ENCODE measurements around the gene DCTN4. TPM values are rescaled to one million over a fixed set of nuclear protein-coding genes. Genes with fewer than 3 reads are reported as not detected.

The DCTN4 gene
- total and polyA plus RNA-seq, 9 of the 15 experiments (the other 6 are each of a cell fraction or from before 2014, with no cell fraction given) = 20.4 to 64.9 (median 49.9) TPM

DNA sequence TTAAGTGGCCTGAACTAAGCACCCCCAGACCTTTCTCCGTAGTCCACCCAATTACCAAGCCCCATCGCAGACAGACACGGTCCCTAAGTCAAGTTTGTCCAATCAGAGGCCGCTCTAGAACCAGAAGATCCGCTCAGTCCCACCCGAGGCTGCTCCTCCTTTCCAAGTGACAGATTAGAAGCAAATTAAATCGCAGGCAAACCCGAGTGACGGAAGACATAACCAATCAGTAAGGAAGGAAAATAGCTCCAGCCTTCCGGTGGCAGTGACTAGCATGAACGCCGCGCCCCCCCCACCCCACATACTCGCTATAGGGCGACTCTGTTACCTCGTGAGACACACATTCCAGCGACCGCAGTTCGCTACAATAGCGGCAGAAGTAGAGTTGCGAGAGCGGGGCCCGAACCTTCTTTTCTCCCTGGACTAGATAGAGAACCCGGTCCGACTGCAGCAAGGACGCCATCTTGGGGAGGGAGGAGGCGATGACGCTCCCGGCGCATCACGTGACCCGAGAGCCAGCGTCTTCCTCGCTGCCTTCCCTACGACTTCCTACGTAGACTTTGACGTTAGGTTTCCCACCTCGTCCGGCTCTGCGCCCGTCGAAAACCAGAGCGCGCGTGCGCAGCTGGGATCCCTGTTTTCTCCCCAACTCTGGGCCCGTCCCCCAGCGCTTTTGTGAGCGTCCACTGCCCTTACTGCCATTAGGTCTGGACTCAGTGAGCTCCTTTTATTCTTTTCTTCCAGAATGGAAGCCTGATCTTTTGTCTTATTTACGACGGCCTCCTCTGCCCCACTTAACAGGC, at the start of gene DCTN4 (continued):
- peak; percentile 62 for TF ChIP-seq TEAD4 (IDR thresholded peaks at IDR 0.05; ENCODE audit: low read length)
- TF ChIP-seq TEAD4 (CRISPR knock-in tag; IDR thresholded peaks at IDR 0.05; ENCODE audit: borderline replicate concordance) = no peak
- TF ChIP-seq, protein P1, sequence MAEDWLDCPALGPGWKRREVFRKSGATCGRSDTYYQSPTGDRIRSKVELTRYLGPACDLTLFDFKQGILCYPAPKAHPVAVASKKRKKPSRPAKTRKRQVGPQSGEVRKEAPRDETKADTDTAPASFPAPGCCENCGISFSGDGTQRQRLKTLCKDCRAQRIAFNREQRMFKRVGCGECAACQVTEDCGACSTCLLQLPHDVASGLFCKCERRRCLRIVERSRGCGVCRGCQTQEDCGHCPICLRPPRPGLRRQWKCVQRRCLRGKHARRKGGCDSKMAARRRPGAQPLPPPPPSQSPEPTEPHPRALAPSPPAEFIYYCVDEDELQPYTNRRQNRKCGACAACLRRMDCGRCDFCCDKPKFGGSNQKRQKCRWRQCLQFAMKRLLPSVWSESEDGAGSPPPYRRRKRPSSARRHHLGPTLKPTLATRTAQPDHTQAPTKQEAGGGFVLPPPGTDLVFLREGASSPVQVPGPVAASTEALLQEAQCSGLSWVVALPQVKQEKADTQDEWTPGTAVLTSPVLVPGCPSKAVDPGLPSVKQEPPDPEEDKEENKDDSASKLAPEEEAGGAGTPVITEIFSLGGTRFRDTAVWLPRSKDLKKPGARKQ (CRISPR knock-in tag; IDR thresholded peaks at IDR 0.05) = 0 out of 2 replicates have a peak, but pooled peaks have one; percentile 60
- no peak for TF ChIP-seq SIRT6 (IDR thresholded peaks at IDR 0.05; ENCODE audit: low read depth, low read length)
- TF ChIP-seq, protein P2, sequence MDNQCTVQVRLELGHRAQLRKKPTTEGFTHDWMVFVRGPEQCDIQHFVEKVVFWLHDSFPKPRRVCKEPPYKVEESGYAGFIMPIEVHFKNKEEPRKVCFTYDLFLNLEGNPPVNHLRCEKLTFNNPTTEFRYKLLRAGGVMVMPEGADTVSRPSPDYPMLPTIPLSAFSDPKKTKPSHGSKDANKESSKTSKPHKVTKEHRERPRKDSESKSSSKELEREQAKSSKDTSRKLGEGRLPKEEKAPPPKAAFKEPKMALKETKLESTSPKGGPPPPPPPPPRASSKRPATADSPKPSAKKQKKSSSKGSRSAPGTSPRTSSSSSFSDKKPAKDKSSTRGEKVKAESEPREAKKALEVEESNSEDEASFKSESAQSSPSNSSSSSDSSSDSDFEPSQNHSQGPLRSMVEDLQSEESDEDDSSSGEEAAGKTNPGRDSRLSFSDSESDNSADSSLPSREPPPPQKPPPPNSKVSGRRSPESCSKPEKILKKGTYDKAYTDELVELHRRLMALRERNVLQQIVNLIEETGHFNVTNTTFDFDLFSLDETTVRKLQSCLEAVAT (IDR thresholded peaks at IDR 0.05) = peak; percentile 16 to 88; a peak in 2 of 4 replicates
- TF ChIP-seq, protein P3, sequence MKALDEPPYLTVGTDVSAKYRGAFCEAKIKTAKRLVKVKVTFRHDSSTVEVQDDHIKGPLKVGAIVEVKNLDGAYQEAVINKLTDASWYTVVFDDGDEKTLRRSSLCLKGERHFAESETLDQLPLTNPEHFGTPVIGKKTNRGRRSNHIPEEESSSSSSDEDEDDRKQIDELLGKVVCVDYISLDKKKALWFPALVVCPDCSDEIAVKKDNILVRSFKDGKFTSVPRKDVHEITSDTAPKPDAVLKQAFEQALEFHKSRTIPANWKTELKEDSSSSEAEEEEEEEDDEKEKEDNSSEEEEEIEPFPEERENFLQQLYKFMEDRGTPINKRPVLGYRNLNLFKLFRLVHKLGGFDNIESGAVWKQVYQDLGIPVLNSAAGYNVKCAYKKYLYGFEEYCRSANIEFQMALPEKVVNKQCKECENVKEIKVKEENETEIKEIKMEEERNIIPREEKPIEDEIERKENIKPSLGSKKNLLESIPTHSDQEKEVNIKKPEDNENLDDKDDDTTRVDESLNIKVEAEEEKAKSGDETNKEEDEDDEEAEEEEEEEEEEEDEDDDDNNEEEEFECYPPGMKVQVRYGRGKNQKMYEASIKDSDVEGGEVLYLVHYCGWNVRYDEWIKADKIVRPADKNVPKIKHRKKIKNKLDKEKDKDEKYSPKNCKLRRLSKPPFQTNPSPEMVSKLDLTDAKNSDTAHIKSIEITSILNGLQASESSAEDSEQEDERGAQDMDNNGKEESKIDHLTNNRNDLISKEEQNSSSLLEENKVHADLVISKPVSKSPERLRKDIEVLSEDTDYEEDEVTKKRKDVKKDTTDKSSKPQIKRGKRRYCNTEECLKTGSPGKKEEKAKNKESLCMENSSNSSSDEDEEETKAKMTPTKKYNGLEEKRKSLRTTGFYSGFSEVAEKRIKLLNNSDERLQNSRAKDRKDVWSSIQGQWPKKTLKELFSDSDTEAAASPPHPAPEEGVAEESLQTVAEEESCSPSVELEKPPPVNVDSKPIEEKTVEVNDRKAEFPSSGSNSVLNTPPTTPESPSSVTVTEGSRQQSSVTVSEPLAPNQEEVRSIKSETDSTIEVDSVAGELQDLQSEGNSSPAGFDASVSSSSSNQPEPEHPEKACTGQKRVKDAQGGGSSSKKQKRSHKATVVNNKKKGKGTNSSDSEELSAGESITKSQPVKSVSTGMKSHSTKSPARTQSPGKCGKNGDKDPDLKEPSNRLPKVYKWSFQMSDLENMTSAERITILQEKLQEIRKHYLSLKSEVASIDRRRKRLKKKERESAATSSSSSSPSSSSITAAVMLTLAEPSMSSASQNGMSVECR (CRISPR knock-in tag; IDR thresholded peaks at IDR 0.05) = peak; percentile 46; the same call in 1 of the 2 replicates
- TF ChIP-seq EP400 (IDR thresholded peaks at IDR 0.05) = peak; percentile 93
- no peak for TF ChIP-seq MEF2A (IDR thresholded peaks at IDR 0.05; ENCODE audit: control insufficient read depth, low read depth, low read length)
- TF ChIP-seq SETDB1 (IDR thresholded peaks at IDR 0.05; ENCODE audit: low read length) = no peak
- peak; percentile 78 to 94 for TF ChIP-seq TEAD1 (CRISPR knock-in tag; IDR thresholded peaks at IDR 0.05)
- TF ChIP-seq BRD9 (IDR thresholded peaks at IDR 0.05; ENCODE audit: low read depth, partially characterized antibody) = peak; percentile 16
- TF ChIP-seq, protein P4, sequence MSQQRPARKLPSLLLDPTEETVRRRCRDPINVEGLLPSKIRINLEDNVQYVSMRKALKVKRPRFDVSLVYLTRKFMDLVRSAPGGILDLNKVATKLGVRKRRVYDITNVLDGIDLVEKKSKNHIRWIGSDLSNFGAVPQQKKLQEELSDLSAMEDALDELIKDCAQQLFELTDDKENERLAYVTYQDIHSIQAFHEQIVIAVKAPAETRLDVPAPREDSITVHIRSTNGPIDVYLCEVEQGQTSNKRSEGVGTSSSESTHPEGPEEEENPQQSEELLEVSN (IDR thresholded peaks at IDR 0.05; ENCODE audit: borderline replicate concordance in 1 of 2, extremely low read depth in 1 of 2, insufficient read depth in 1 of 2, insufficient read length in 1 of 2, low read depth in 1 of 2, low read length in 1 of 2, poor library complexity in 1 of 2, severe bottlenecking in 1 of 2) = peak; percentile 93 to 96
- TF ChIP-seq L3MBTL2 (IDR thresholded peaks at IDR 0.05) = peak; percentile 97
- 0 out of 2 replicates have a peak, but pooled peaks have one; percentile 21 for TF ChIP-seq MXI1 (IDR thresholded peaks at IDR 0.05; ENCODE audit: low read depth, low read length)
- TF ChIP-seq, protein P5, sequence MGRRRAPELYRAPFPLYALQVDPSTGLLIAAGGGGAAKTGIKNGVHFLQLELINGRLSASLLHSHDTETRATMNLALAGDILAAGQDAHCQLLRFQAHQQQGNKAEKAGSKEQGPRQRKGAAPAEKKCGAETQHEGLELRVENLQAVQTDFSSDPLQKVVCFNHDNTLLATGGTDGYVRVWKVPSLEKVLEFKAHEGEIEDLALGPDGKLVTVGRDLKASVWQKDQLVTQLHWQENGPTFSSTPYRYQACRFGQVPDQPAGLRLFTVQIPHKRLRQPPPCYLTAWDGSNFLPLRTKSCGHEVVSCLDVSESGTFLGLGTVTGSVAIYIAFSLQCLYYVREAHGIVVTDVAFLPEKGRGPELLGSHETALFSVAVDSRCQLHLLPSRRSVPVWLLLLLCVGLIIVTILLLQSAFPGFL (CRISPR knock-in tag; IDR thresholded peaks at IDR 0.05) = no peak
- peak; percentile 90 for TF ChIP-seq SIN3B (IDR thresholded peaks at IDR 0.05; ENCODE audit: low read depth)
